WI38 (cell line): ENCODE results near the gene CAPN9.

ENCODE experiments used
- H3K4me3 ChIP-seq: 2 replicates; pipeline ENCODE4 v1.5.1; 2011; ENCODE audit warnings: low read depth, mild to moderate bottlenecking, control low read depth, low read length
- CTCF ChIP-seq: IDR thresholded peaks from 2 replicates; pipeline ENCODE4 v1.5.1; 2012; ENCODE audit warnings: low read depth, mild to moderate bottlenecking, control low read depth, low read length

The CAPN9 gene

DNA sequence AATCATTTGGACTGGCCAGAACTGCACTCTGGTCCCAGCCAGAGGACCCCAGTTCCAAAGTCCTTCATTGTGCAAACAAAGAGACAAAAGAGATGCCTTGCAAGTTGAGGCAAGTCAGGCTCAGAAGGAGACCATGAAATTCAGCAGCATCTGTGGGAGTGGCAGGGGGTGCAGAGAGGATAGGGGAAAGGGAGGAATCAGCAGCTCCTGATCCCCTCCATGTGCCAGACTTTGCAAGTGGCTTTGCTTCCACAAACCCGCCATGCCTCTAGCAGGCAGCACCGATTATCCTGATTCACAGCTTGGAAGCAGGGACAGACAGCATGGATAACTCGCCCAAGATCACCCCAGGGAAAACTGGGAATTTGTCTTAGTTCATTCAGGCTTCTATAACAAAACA lies 2.1 kb upstream of the CAPN9 start:
- no peak for TF ChIP-seq CTCF
- no peak overlapping the region for H3K4me3 ChIP-seq

- TF ChIP-seq CTCF, result no peak
Observed at GRCh38 chr1:230746617-230747016, 571 bp upstream of the CAPN9 start.

DNA sequence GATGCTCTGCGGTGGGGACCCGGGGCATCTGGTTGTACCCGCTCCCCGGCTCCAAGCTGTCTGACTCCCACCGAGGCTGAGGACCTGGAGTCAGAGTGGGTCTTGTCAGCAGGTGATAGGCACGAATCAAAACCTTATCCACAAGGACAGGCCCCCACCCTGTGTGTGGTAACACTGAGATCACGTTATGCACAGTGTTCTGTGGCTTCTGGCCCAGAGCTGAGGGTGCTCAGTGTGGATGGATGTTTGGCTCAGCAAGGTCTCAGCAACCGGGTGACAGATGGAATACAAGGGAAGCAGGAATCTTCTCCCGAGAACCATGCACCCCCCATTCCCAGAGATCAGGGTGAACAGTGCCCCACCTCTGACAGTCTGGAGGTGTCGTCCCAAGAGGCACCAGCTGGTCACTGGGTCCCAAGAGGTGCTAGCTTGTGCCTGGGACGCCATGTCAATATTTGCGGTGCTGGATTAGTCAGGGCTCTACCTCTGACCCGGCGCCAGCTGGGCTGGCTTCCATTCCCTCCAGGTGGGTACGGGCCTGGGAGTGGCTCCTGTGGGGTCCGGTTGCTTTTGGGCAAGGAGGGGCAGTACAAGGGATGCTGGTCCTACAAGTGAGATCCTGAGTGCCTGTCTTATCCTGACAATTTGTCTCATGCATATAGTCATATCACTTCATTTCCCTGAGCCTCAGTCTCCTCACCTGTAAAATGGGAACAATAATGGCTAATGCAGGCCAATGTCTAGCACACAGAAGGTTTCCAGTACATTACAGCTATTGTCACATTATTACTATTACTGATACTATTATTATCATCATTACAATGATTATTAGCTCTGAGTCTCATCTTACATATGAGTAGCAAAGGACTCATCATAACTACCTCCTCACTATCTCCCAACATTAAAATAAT lies 957 bp downstream of the CAPN9 start:
- H3K4me3 ChIP-seq, result no peak overlapping the region
- TF ChIP-seq CTCF, result no peak

More at GRCh38 chr1:230746617-230747016, 571 bp upstream of the CAPN9 start:
- no peak overlapping the region for H3K4me3 ChIP-seq

DNA sequence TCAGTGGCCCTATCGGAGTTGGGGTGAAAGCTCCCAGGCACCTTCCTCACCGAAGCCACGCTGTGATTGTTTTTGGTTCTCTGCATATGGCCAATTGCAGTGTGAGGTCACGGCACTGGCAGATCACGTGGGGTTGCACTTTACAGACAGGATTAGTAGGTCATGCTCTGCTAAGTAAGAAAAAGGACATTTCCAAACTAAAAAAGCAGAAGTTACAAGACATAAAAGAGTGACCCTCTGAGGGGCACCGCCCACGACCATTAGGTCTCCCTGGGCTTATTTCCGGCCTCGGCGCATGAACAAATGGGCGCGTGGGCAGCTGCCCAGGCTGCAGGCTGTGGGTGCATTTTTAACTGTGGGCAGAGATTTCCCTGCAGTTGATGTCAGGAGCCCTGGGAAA lies 2.0 kb downstream of the CAPN9 start:
- H3K4me3 ChIP-seq, result no peak overlapping the region
- no peak for TF ChIP-seq CTCF

- H3K4me3 ChIP-seq, result no peak overlapping the region
- TF ChIP-seq CTCF, result no peak
Observed at GRCh38 chr1:230749635-230750034, 2.4 kb downstream of the CAPN9 start.

DNA sequence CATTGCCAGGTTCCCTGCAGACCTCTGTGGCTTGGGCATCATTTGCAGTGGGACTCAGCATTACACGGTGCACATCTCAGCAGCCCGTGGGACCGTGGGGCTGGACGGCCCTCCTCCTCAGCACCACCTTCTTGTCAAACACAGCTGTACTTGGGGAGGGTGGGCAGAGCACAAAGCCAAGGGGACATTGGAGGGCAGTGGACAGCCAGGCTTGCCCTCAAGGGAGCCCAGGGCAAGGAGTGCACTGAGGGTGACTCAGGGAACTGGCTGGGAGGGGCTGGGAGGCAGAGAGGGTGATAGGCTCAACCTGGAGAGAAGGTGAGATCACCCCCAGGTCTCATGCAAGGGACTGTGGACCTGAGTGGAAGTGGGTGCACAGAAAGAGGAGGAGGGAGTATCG lies 3.4 kb downstream of the CAPN9 start:
- no peak overlapping the region for H3K4me3 ChIP-seq
- TF ChIP-seq CTCF, result no peak

GRCh38 chr1:230750986-230751625 lies 3.9 kb downstream of the CAPN9 start:
- no peak overlapping the region for H3K4me3 ChIP-seq
- TF ChIP-seq CTCF, result no peak
